C4-2B (cell line): ENCODE measurements around the gene NKAPD1.

Experiments
- ZFX ChIP-seq: fragments of 450-650 bp; IDR thresholded peaks from 2 replicates; pipeline ENCODE4 v1.6.1; 2017
- TF ChIP-seq, protein P1 (sequence below): fragments of 450-650 bp; conservative IDR thresholded peaks from 2 replicates; pipeline ENCODE4 v1.5.1; 2017; ENCODE audit warnings: mild to moderate bottlenecking

DNA sequence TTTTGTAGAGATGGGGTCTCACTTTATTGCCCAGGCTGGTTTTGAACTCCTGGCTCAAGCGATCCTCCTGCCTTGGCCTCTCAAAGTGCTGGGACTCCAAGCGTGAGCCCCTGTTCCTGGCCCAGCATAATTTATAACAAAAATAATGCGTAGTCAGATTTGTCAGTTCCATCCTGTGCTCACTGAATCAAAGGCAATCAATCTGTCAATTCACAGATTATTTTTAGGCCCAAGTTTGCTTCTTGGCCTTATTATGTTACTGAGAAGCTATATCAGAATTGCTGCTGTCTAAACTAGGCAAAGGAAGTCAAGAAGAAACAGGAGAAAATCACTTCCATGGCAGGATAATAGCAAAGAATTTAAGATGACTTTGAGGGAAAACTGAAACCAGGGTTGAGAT lies 40.2 kb upstream of the NKAPD1 start:
- TF ChIP-seq, protein P1, sequence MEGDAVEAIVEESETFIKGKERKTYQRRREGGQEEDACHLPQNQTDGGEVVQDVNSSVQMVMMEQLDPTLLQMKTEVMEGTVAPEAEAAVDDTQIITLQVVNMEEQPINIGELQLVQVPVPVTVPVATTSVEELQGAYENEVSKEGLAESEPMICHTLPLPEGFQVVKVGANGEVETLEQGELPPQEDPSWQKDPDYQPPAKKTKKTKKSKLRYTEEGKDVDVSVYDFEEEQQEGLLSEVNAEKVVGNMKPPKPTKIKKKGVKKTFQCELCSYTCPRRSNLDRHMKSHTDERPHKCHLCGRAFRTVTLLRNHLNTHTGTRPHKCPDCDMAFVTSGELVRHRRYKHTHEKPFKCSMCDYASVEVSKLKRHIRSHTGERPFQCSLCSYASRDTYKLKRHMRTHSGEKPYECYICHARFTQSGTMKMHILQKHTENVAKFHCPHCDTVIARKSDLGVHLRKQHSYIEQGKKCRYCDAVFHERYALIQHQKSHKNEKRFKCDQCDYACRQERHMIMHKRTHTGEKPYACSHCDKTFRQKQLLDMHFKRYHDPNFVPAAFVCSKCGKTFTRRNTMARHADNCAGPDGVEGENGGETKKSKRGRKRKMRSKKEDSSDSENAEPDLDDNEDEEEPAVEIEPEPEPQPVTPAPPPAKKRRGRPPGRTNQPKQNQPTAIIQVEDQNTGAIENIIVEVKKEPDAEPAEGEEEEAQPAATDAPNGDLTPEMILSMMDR, result no peak
- TF ChIP-seq ZFX, result no peak
